ENCODE results near the gene UBA1.

UBA1 gene

GRCh38 chrX:47156611-47157520 is 36.8 kb upstream of the UBA1 start:
- Histone ChIP-seq H3K4me1 (ENCODE audit: control insufficient read depth, insufficient read depth, low read length) (no peaks in the 10 kb centered on the region), H3K4me3 (ENCODE audit: low read depth, low read length) (no peak overlapping the region), H3K36me3 (ENCODE audit: control insufficient read depth, insufficient read depth, low read length) (peaks cover 52% of the 10 kb centered on the region)

GRCh38 chrX:47158131-47158530 is 35.5 kb upstream of the UBA1 start:
- Histone ChIP-seq H3K36me3 (ENCODE audit: control insufficient read depth, insufficient read depth, low read length) (peaks cover 48% of the 10 kb centered on the region), H3K9me3 (ENCODE audit: control insufficient read depth, insufficient read depth, low read length) (no peaks in the 10 kb centered on the region), H3K27ac (ENCODE audit: low read depth, low read length) (no peak overlapping the region), H3K27me3 (ENCODE audit: control insufficient read depth, insufficient read depth, low read length) (no peaks in the 10 kb centered on the region), H3K4me1 (ENCODE audit: control insufficient read depth, insufficient read depth, low read length) (no peaks in the 10 kb centered on the region), H3K4me3 (ENCODE audit: low read depth, low read length) (no peak overlapping the region), H3K9ac (ENCODE audit: low read depth, low read length) (no peak overlapping the region)

More at GRCh38 chrX:47156611-47157520, 36.8 kb upstream of the UBA1 start:
- H3K9ac ChIP-seq (ENCODE audit: low read depth, low read length): no peak overlapping the region
- H3K27me3 ChIP-seq (ENCODE audit: control insufficient read depth, insufficient read depth, low read length): no peaks in the 10 kb centered on the region
- no peak overlapping the region for H3K27ac ChIP-seq (ENCODE audit: low read depth, low read length)
- no peaks in the 10 kb centered on the region for H3K9me3 ChIP-seq (ENCODE audit: control insufficient read depth, insufficient read depth, low read length)

GRCh38 chrX:47158781-47159180 is 34.8 kb upstream of the UBA1 start:
- Histone ChIP-seq H3K27me3 (ENCODE audit: control insufficient read depth, insufficient read depth, low read length) (no peaks in the 10 kb centered on the region), H3K9me3 (ENCODE audit: control insufficient read depth, insufficient read depth, low read length) (no peaks in the 10 kb centered on the region), H3K36me3 (ENCODE audit: control insufficient read depth, insufficient read depth, low read length) (peaks cover 41% of the 10 kb centered on the region), H3K9ac (ENCODE audit: low read depth, low read length) (no peak overlapping the region), H3K4me3 (ENCODE audit: low read depth, low read length) (no peak overlapping the region), H3K27ac (ENCODE audit: low read depth, low read length) (no peak overlapping the region), H3K4me1 (ENCODE audit: control insufficient read depth, insufficient read depth, low read length) (no peaks in the 10 kb centered on the region)

GRCh38 chrX:47160781-47161180 is 32.8 kb upstream of the UBA1 start:
- Histone ChIP-seq H3K27me3 (ENCODE audit: control insufficient read depth, insufficient read depth, low read length) (no peaks in the 10 kb centered on the region), H3K4me1 (ENCODE audit: control insufficient read depth, insufficient read depth, low read length) (no peaks in the 10 kb centered on the region), H3K9me3 (ENCODE audit: control insufficient read depth, insufficient read depth, low read length) (no peaks in the 10 kb centered on the region), H3K4me3 (ENCODE audit: low read depth, low read length) (no peak overlapping the region), H3K27ac (ENCODE audit: low read depth, low read length) (no peak overlapping the region), H3K36me3 (ENCODE audit: control insufficient read depth, insufficient read depth, low read length) (peaks cover 30% of the 10 kb centered on the region), H3K9ac (ENCODE audit: low read depth, low read length) (no peak overlapping the region)

GRCh38 chrX:47162927-47163583 is 30.6 kb upstream of the UBA1 start:
- H3K4me1 ChIP-seq (ENCODE audit: control insufficient read depth, insufficient read depth, low read length): no peaks in the 10 kb centered on the region
- no peaks in the 10 kb centered on the region for H3K9me3 ChIP-seq (ENCODE audit: control insufficient read depth, insufficient read depth, low read length)
- H3K9ac ChIP-seq (ENCODE audit: low read depth, low read length): no peak overlapping the region
- H3K4me3 ChIP-seq (ENCODE audit: low read depth, low read length): no peak overlapping the region
- H3K27ac ChIP-seq (ENCODE audit: low read depth, low read length): no peak overlapping the region
- H3K27me3 ChIP-seq (ENCODE audit: control insufficient read depth, insufficient read depth, low read length): no peaks in the 10 kb centered on the region
- peaks cover 14% of the 10 kb centered on the region; the same call in 1 of the 2 replicates for H3K36me3 ChIP-seq (ENCODE audit: control insufficient read depth, insufficient read depth, low read length)

GRCh38 chrX:47164420-47164819 is 29.2 kb upstream of the UBA1 start:
- Histone ChIP-seq H3K9ac (ENCODE audit: low read depth, low read length) (no peak overlapping the region), H3K36me3 (ENCODE audit: control insufficient read depth, insufficient read depth, low read length) (peaks cover 18% of the 10 kb centered on the region), H3K9me3 (ENCODE audit: control insufficient read depth, insufficient read depth, low read length) (no peaks in the 10 kb centered on the region), H3K4me1 (ENCODE audit: control insufficient read depth, insufficient read depth, low read length) (no peaks in the 10 kb centered on the region), H3K27ac (ENCODE audit: low read depth, low read length) (no peak overlapping the region), H3K4me3 (ENCODE audit: low read depth, low read length) (no peak overlapping the region), H3K27me3 (ENCODE audit: control insufficient read depth, insufficient read depth, low read length) (no peaks in the 10 kb centered on the region)

GRCh38 chrX:47166126-47166525 is 27.5 kb upstream of the UBA1 start:
- peaks cover 34% of the 10 kb centered on the region for H3K36me3 ChIP-seq (ENCODE audit: control insufficient read depth, insufficient read depth, low read length)
- H3K4me1 ChIP-seq (ENCODE audit: control insufficient read depth, insufficient read depth, low read length): no peaks in the 10 kb centered on the region
- H3K9ac ChIP-seq (ENCODE audit: low read depth, low read length): no peak overlapping the region
- no peaks in the 10 kb centered on the region for H3K9me3 ChIP-seq (ENCODE audit: control insufficient read depth, insufficient read depth, low read length)
- H3K4me3 ChIP-seq (ENCODE audit: low read depth, low read length): no peak overlapping the region
- no peaks in the 10 kb centered on the region for H3K27me3 ChIP-seq (ENCODE audit: control insufficient read depth, insufficient read depth, low read length)
- no peak overlapping the region for H3K27ac ChIP-seq (ENCODE audit: low read depth, low read length)

GRCh38 chrX:47168495-47169073 is 25.0 kb upstream of the UBA1 start:
- no peak overlapping the region for H3K9ac ChIP-seq (ENCODE audit: low read depth, low read length)
- H3K27ac ChIP-seq (ENCODE audit: low read depth, low read length): no peak overlapping the region
- no peaks in the 10 kb centered on the region for H3K4me1 ChIP-seq (ENCODE audit: control insufficient read depth, insufficient read depth, low read length)
- H3K36me3 ChIP-seq (ENCODE audit: control insufficient read depth, insufficient read depth, low read length): peaks cover 48% of the 10 kb centered on the region
- H3K9me3 ChIP-seq (ENCODE audit: control insufficient read depth, insufficient read depth, low read length): no peaks in the 10 kb centered on the region
- no peak overlapping the region for H3K4me3 ChIP-seq (ENCODE audit: low read depth, low read length)
- no peaks in the 10 kb centered on the region for H3K27me3 ChIP-seq (ENCODE audit: control insufficient read depth, insufficient read depth, low read length)

- no peaks in the 10 kb centered on the region for H3K27me3 ChIP-seq (ENCODE audit: control insufficient read depth, insufficient read depth, low read length)
- H3K36me3 ChIP-seq (ENCODE audit: control insufficient read depth, insufficient read depth, low read length): peaks cover 51% of the 10 kb centered on the region
- H3K4me3 ChIP-seq (ENCODE audit: low read depth, low read length): no peak overlapping the region
- H3K9me3 ChIP-seq (ENCODE audit: control insufficient read depth, insufficient read depth, low read length): no peaks in the 10 kb centered on the region
- H3K4me1 ChIP-seq (ENCODE audit: control insufficient read depth, insufficient read depth, low read length): no peaks in the 10 kb centered on the region
- no peak overlapping the region for H3K27ac ChIP-seq (ENCODE audit: low read depth, low read length)
- H3K9ac ChIP-seq (ENCODE audit: low read depth, low read length): no peak overlapping the region
Observed at GRCh38 chrX:47169273-47169672, 24.4 kb upstream of the UBA1 start.

- no peak overlapping the region for H3K9ac ChIP-seq (ENCODE audit: low read depth, low read length)
- H3K36me3 ChIP-seq (ENCODE audit: control insufficient read depth, insufficient read depth, low read length): peaks cover 54% of the 10 kb centered on the region
- H3K9me3 ChIP-seq (ENCODE audit: control insufficient read depth, insufficient read depth, low read length): no peaks in the 10 kb centered on the region
- no peaks in the 10 kb centered on the region for H3K4me1 ChIP-seq (ENCODE audit: control insufficient read depth, insufficient read depth, low read length)
- no peak overlapping the region for H3K27ac ChIP-seq (ENCODE audit: low read depth, low read length)
- no peak overlapping the region for H3K4me3 ChIP-seq (ENCODE audit: low read depth, low read length)
- H3K27me3 ChIP-seq (ENCODE audit: control insufficient read depth, insufficient read depth, low read length): 0 out of 2 replicates have a peak, but pooled peaks cover under 1% of the 10 kb centered on the region
Observed at GRCh38 chrX:47169726-47170515, 23.7 kb upstream of the UBA1 start.
